Measurements from ENCODE around the gene COPS6.

Gene COPS6

DNA sequence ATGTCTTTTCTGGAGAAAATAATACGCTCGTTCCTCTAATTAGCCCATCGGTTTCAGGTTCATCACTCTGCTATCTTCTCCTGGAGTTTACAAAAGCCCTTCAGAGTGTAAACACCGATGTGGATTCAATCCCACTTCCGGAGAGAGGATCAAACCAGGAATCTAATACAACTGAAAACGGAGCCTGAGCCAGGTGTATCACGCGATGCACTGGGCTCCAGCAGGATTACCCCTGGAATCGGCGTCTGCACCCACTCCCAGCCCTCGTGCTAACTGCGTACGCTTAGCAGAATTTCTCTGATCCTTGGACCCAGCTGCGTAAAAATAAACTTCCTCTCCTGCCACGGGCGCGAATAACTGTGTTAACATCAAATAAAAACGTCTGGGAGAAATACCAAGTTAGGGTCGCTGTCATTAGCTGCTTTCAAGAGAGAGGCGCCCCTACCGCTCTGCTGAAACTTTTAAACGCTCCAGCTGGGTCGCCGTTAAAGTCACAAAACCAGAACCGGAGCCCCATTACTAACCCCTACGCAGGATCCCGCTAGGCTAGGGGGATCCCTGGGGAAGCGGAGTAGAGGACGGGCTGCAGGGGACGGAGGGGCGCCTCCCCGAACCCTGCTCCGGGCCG lies 7.7 kb upstream of the COPS6 start:
- DNase-seq (ENCODE audit: low spot score): peak; percentile 18

DNA sequence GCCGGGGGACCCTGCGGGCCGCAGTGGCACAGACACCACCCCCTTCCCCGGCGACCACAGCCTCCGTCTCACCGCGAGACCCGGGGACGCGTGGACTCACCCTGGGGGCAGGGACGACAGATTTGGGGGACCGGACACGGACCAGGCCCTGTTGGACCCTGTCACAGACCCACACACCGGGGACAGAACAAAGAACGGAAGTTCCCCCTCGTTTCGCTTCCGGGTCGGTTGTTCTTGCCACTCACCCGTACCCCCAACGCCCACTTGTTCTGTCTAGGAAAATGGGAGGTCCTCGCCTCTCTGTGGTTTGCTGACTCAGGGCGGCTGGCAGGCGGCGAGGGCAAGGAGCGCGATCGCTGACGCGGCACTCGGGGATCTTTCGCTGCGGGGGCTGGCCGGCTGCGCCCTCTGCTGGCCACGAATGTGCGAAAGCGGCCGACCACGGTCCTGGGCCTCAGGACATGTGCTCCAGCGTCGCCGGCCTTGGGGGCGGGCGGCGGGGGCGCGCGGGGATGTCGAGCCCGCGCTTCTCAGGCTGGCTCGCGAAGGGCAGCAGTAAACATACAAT lies 7.2 kb upstream of the COPS6 start, which contains the start of gene ZNF3:
ZNF3 (minus strand) TSS at position 189 of the 568 bp plus-strand sequence. CDS start 4,366 bp downstream, outside the sequence.
- DNase-seq (ENCODE audit: low spot score): peak; percentile 98

DNA sequence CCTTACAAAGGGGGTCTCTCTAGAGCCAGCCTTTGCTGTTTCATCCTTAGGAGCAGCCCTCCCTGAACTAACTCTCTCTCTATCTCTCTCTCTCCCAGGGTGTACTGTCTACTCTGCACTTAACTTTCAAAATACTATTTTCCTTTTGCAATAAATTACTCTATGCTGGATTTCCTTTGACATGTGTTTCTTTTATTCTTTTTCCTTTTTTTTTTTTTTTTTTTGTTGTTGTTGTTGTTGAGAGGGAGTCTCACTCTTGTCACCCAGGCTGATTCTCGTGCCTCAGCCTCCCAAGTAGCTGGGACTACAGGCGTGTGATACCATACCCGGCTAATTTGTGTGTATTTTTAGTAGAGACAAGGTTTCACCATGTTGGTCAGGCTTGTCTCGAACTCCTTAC lies 5.8 kb upstream of the COPS6 start:
- no peak for DNase-seq (ENCODE audit: low spot score)

DNA sequence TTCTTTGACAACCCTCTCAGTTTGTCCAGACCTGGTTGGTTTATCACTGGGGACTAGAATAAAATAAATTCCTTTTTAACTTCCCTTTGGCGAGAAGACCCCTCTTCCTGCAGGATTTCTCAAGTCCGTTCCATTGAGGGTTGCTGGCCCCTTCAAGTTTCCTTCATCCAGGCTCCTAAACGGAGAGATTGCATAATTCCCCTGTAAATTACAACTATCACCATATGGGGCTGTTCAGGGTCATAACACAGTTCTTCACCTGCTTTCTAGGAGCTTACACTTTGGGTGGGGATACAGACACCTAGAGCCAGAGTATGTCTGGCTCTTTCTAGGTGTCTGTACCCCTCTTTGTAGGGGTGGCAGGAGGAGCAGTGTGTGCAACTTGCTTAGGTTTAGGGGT lies 3.3 kb upstream of the COPS6 start:
- no peak for DNase-seq (ENCODE audit: low spot score)

DNA sequence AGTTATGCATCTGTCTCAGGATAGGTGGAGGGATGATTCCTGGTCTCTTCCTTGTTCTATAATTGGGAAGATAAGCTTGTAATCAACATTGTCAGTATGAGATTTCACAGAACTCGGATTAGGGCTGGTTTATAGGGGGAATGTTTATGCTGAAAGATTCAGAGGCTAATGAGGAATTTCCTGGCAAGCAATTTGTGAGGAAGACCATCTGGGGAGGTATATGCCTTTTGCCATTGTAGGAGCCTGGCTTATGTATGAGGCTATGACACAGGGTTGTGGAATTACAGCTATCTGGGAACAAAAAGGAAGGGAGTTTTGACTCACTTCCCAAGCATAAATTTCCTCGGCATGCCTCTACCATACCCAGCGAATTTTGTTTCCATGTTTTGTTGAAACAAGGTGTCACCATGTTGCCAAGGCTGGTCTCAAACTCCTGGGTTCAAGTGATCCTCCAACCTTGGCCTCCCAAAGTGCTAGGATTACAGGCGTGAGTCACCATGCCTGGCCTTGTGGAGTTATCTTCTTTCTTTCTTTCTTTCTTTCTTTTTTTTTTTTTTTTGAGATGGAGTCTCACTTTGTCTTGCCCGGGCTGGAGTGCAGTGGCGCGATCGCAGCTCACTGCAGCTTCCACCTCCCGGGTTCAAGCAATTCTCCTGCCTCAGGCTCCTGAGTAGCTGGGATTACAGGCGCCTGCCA lies 1.6 kb upstream of the COPS6 start:
- DNase-seq (ENCODE audit: low spot score): peak; percentile 82

DNA sequence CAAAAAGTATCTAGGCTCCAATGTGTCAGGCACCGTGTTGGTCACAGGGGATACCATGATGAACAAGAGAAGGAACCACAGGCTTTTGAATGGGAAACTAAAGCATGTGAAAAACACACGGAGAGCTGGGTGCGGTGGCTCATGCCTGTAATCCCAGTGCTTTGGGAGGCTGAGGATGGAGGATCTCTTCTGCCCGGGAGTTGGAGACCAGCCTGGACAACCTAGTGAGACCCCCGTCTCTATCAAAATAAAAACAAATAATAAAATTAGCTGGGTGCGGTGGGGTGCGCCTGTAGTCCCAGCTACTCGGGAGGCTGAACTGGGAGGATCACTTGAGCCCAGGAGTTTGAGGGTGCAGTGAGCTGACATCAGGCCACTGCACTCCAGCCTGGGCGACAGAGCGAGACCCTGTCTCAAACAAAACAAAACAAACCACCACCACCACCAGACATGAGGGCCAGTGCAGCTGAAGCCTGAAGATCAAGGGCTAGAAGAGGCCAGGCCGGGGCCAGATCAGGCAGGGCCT lies 611 bp upstream of the COPS6 start:
- no peak for DNase-seq (ENCODE audit: low spot score)

DNA sequence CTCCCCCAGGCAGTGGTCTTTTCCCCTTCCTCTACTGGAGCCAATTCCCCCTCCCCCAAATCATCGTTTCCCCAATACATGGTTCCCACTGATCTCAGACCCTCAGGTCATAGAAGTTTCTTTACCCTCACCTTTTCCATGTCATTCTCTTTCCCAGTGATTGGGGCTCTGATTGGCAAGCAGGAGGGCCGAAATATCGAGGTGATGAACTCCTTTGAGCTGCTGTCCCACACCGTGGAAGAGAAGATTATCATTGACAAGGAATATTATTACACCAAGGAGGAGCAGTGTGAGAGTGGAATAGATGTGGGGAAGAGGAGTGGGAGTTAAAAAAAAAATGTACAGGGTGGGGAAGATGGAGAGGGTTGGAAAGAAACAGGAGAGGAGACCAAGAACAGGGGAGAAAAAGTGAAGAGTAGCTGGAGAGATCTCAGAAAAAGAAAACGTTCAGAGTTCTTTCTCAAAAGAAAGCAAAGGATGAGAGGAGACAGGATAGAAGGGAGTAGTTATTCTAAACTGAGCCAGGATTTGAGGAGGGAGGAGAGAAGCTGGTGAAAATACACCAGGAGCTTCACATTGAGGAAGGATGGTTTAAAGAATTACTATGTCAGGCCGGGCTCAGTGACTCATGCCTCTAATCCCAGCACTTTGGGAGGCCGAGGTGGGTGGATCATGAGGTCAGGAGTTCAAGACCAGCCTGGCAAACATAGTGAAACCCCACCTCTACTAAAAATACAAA lies 858 bp downstream of the COPS6 start:
- no peak for DNase-seq (ENCODE audit: low spot score)

DNA sequence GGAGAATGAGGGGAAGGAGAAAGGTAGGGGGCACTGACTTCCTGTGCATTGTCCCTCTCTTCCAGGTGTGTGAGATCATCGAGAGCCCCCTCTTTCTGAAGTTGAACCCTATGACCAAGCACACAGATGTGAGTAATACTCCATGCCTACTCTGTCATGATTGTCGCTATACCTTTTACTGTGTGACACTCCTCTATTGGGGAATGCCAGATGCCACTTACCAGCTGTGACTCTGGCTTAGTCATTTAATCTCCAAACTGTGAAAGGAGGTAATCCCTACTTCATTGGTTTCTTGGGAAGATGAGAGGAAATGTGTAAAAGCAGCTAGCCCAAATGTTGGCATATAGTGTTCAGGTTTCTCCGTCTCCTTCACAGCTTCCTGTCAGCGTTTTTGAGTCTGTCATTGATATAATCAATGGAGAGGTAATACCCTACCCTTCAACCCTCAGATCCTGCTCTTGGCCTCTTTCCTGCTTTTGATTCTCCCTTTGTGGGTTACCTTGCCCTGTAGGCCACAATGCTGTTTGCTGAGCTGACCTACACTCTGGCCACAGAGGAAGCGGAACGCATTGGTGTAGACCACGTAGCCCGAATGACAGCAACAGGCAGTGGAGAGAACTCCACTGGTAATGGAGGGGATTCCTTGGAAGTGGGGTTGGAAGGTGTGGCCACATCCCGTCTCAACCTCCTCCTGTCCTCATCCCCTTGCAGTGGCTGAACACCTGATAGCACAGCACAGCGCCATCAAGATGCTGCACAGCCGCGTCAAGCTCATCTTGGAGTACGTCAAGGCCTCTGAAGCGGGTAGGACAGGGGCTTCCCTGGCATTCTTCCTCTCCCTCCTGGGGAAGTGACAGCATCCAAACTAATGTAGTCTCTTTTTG lies 2.0 kb downstream of the COPS6 start:
- DNase-seq (ENCODE audit: low spot score): no peak

DNA sequence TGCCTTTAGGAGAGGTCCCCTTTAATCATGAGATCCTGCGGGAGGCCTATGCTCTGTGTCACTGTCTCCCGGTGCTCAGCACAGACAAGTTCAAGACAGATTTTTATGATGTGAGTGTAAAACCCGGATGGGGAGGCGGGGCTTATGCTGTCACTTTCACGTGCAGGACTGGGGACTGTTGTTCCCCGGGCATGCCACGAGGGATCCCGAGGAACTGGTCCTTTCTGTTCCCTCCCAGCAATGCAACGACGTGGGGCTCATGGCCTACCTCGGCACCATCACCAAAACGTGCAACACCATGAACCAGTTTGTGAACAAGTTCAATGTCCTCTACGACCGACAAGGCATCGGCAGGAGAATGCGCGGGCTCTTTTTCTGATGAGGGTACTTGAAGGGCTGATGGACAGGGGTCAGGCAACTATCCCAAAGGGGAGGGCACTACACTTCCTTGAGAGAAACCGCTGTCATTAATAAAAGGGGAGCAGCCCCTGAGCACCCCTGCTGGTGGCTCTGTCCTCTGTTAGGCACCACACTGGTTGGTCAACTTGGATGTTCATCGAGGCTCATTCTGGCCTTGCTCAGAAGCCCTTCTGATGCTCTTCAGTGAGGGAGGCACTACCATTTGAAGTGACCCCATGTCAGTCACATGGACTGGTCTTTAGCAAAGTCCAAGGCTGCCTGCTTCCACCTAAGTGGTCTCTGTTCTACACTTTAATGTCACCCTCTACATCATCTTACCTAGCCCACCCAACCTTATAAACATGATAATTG lies 2.8 kb downstream of the COPS6 start:
- DNase-seq (ENCODE audit: low spot score): no peak

DNA sequence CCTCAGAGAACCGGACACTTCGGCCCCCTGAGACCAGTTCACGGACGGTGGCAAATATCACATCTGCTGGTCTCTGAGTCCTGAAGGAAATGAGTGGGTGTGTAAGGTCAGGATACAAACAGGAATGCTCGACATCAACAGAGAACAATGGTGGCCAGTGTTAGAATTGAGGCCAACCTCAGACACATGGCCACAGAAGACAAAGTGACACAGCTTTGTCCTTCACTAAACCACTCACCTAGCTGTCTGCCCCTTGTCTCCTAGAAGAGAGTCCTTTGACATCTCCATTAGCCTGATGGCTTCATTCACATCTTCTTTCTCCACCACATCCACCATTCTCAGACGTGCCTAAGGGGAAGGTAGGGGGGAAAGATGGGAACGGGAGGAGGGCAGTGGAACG lies 4.3 kb downstream of the COPS6 start:
- no peak for DNase-seq (ENCODE audit: low spot score)

DNA sequence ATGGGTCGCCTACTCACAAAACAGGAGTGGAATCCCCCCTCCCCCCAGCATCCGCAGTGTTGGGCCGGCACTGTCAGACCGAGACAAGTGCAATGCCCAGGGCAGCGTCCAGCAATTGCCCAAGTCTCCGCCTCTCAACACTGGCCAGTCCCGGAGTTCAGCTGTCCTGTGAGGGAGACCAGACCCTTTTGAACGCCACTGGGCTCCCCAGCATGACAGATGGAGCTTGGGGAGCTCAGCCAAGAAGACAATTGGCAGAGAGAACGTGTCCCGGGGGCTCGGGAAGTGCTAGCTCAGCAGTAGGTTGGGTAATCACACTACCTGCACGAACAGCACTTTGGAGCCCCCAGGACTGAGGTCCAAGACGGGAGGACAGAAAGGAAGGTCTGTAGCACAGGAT lies 4.7 kb downstream of the COPS6 start:
- DNase-seq (ENCODE audit: low spot score): no peak

DNA sequence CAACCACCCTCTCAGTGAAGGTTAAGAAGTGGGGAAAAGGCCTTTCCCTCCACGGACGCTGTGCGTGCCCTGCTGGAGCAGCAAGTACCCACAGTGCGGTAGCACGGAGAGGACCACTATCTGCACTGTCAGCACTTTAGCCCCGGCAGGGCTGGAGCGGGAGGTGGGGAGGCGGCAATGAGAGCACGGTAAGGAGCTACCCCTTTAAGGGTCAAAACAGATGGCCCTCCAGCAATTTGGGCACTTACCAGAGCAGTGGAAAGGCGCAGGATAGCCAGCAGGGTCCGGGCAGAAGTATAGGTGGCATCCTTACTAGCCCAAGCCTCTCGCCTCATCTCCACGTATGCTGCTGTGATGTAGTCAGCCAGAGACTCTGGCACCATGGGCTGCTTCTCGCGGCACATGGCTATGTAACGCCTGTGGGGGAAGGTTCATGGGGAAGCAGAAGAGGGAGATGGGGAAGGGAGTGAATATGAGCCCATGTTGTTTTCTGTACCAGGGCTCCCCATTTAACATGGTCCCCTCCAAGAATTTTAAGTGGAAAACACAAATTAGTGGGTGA lies 5.2 kb downstream of the COPS6 start:
- no peak for DNase-seq (ENCODE audit: low spot score)

DNA sequence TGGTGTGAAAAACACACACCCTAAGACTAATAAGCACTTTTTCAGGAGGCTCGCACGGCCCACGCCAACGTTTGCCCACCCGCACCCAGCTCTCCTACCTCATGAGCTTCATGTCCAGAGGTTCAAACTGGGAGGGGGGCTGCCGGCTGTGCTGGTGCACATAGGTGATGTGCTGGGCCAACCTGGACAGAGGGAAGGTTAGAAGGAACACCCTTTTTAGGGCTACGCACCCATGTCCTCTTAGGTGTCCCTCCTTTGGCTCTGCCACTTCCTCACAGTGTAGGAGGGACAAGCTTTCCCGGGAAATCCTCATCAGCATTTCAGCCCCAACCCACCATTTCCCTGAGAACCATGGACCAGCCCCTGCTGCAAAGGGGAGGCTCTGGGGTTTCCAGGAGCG lies 6.5 kb downstream of the COPS6 start:
- DNase-seq (ENCODE audit: low spot score): no peak

DNA sequence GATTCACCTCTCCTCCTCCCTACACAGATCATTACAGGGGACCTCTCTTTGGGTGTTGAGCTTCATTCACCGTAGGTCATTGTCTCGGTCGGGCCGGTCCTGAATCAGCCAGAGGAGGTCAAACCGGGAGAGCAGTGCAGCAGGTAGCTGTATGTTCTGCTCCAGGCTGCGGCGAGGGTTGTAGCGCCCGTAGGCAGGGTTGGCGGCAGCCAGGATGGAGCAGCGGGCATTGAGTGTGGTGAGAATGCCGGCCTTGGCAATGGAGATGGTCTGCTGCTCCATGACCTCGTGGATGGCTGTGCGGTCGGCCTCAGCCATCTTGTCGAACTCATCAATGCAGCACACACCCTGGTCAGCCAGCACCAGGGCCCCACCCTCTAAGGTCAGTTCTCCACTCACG lies 6.9 kb downstream of the COPS6 start:
- DNase-seq (ENCODE audit: low spot score): no peak

DNA sequence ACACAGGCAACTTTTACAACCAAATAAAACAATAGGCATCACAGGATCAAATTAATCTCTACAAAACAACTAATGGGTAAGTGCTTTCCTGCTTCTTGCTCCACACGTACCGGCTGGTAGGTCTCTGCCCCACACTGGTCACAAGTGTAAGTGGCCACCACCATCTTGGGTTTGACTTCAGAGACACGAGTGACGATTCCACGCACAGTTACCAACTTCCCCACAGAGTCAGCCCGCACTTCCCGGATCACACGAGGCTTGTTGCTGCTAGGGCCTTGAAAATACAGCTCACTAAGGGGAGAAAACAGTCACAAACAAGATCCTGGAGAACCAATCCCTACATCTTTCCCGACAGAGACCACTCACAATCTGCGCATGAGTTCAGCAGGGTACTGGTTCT lies 10.1 kb downstream of the COPS6 start:
- no peak for DNase-seq (ENCODE audit: low spot score)

DNA sequence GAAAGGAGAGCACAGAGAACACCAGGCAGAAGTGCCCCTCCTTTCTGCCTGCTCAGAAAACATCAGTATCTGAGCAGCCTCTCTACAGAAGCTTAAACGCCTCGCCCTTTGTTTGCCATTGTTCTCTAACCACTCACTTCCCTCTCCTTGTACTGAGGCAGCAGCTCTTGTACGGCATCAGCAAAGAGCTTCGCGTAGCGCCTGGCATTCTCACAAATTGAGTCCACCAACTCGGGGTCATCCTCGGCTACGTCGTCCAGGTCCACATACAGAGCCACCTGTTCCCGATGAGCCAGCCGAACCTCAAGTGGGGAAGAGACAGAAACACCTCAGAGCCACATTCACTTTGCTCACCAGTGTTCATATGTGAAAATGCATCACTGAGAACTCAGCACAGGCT lies 10.7 kb downstream of the COPS6 start:
- no peak for DNase-seq (ENCODE audit: low spot score)

DNA sequence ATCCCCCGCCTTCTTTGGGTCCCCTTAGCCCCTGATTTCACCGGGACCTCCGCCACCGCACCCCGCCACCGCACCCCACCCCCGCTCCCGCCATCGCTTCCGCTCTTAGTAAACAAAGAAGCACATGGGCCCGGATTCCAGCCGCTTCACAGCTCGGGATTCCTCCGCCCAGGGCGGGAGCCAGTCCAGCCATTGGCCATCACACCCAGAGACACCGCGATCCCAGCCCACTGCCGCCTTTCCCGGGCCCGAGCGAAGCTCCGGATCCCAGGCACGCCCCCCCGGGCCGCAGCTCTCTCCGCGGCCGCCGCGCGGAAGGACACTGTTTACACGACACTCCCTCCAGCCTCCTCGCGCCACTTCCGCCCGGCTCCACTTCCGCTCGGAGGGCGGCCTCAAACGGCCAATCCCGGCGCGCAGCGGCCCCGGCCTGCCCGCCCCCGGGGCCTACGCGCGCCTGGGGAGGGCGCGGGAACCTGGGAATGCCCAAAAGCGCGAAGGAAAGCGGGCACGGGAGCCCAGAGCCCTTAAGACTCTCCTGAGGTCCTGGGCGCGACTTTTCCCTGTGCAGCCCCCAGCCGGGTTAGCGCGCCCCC lies 11.7 kb downstream of the COPS6 start:
- peak; percentile 97 for DNase-seq (ENCODE audit: low spot score)

DNA sequence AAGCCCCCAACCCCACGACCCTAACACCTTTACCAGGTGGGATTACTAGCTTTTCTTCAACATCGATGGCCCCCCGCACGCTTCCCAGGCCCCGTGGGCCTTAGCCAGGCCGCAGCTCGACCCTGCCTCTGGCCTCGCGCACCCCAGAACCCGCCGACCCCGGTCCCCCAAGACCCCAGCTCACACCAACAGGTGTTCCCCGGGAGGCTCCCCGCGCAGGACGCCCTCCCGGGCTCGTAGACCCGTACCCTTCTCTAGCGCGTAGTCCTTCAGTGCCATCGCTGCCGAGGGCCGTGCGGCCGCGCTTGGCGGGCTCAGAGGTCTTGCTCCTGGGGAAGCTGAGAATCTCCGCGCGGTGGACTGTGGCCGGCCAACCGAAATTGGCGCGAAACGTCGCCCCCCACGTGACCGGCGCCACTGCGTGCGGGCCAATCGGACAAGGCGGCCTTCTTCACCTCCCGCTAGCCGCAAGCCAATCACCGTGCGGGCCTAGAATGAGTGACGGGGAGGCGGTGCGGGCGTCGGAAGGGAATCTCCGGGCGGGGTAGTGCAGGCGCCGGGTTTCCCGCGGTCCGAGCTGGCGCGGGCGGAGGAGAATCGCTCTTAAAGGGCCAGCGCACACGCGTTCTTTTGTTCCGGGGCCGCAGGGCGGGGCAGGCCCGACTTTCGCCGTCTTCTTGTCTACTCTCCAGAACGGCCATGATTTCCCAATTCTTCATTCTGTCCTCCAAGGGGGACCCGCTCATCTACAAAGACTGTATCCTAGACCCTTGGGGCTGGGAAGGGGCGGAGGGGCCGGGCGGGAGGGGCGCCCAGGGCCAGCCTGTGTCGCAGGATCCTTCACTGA lies 12.5 kb downstream of the COPS6 start, which contains the start of the genes AP4M1 and MCM7:
AP4M1 (plus strand) TSS at position 628 of the 847 bp plus-strand sequence; CDS start at position 700, 72 bp downstream.
MCM7 (minus strand) TSS at position 382 of the 847 bp plus-strand sequence; CDS start at position 279, 103 bp downstream.
- peak; percentile 99 for DNase-seq (ENCODE audit: low spot score)

Measured in GM03348 (cell line).